ENCODE data around the gene MPO. TPM values are rescaled to one million over a fixed set of nuclear protein-coding genes. Genes with fewer than 3 reads are reported as not detected.
A peak's percentile ranks its signal among the peaks of the same experiment; 100 is the strongest.

Gene MPO
- total RNA-seq (100 to 1,000 TPM in 1 of 2 donors, under 1 TPM in 1; 0.17 to 221 TPM), polyA plus RNA-seq (under 1 TPM; 0.14 to 0.87 TPM)

GRCh38 chr17:58280480-58281217 lies at the start of gene MPO:
Gene MPO (minus strand): TSS chr17:58280935. CDS start chr17:58280758, 177 bp downstream.
- Histone ChIP-seq H3K27ac (ENCODE audit: low read depth in 1 of 2, low read length in 2 of 2) (no peak within 1 kb of the TSS), H3K27me3 (ENCODE audit: control insufficient read depth in 4 of 4, insufficient read depth in 4 of 4, low read length in 3 of 4) (peaks cover 0 to 3% (median 0%) of the 10 kb centered on the region in 4 donors)

GRCh38 chr17:58329810-58330537 lies 49.2 kb upstream of the MPO start:
- Histone ChIP-seq H3K4me3 (ENCODE audit: low read depth in 1 of 3, low read length in 3 of 3) (peak overlapping the region; percentile 27 to 44 (median 44)), H3K9me3 (ENCODE audit: control insufficient read depth in 4 of 4, low read length in 3 of 4) (no peaks in the 10 kb centered on the region), H3K4me1 (ENCODE audit: control insufficient read depth in 4 of 4, insufficient read depth in 4 of 4, low read length in 3 of 4) (peaks cover 0 to 5% (median 4%) of the 10 kb centered on the region in 4 donors), H3K36me3 (ENCODE audit: control insufficient read depth in 4 of 4, insufficient read depth in 3 of 4, low read depth in 1 of 4, low read length in 3 of 4) (no peaks in the 10 kb centered on the region), H3K9ac (ENCODE audit: low read depth in 1 of 2, low read length in 2 of 2) (peak overlapping the region in 1 of 2 donors; percentile 6), H3K27ac (ENCODE audit: low read depth in 1 of 2, low read length in 2 of 2) (peak overlapping the region; percentile 81 to 86), H3K27me3 (ENCODE audit: control insufficient read depth in 4 of 4, insufficient read depth in 4 of 4, low read length in 3 of 4) (no peaks in the 10 kb centered on the region)
- no peak for DNase-seq (ENCODE audit: low spot score)
- TF ChIP-seq FOXA2 (IDR thresholded peaks at IDR 0.05) (no peak), HNF4A (conservative IDR thresholded peaks at IDR 0.05) (no peak), GABPA (IDR thresholded peaks at IDR 0.05 in 1 of 2, conservative IDR thresholded peaks at IDR 0.05 in 1 of 2) (no peak), CTCF (IDR thresholded peaks at IDR 0.05; ENCODE audit: low read depth, low read length, missing input control) (no peak), RXRA (IDR thresholded peaks at IDR 0.05) (no peak), HNF4G (IDR thresholded peaks at IDR 0.05) (no peak), TAF1 (conservative IDR thresholded peaks at IDR 0.05) (no peak), ZBTB33 (IDR thresholded peaks at IDR 0.05) (no peak)
- WGBS: 79% methylated on average over 4 of the region's 4 CpGs

More at GRCh38 chr17:58280480-58281217, at the start of gene MPO:
- Histone ChIP-seq H3K4me3 (ENCODE audit: low read depth in 1 of 3, low read length in 3 of 3) (no peak within 1 kb of the TSS), H3K36me3 (ENCODE audit: control insufficient read depth in 4 of 4, insufficient read depth in 3 of 4, low read depth in 1 of 4, low read length in 3 of 4) (no peaks in the 10 kb centered on the region), H3K9ac (ENCODE audit: low read depth in 1 of 2, low read length in 2 of 2) (no peak within 1 kb of the TSS), H3K4me1 (ENCODE audit: control insufficient read depth in 4 of 4, insufficient read depth in 4 of 4, low read length in 3 of 4) (peaks cover 0 to 9% (median 4%) of the 10 kb centered on the region in 4 donors), H3K9me3 (ENCODE audit: control insufficient read depth in 4 of 4, low read length in 3 of 4) (no peaks in the 10 kb centered on the region)
- 84% methylated on average over 5 of the region's 5 CpGs for WGBS
- TF ChIP-seq GABPA (IDR thresholded peaks at IDR 0.05 in 1 of 2, conservative IDR thresholded peaks at IDR 0.05 in 1 of 2) (no peak), YY1 (IDR thresholded peaks at IDR 0.05) (no peak), REST (IDR thresholded peaks at IDR 0.05) (no peak), CTCF (IDR thresholded peaks at IDR 0.05; ENCODE audit: low read depth, low read length, missing input control) (no peak), JUND (IDR thresholded peaks at IDR 0.05) (no peak), NR2F2 (IDR thresholded peaks at IDR 0.05) (no peak)
- no peak for DNase-seq (ENCODE audit: low spot score)

Data from liver (tissue), 9 donors.